Ovary (tissue), 9 donors: ENCODE measurements around the gene PROZ. TPM values are rescaled to one million over a fixed set of nuclear protein-coding genes. Genes with fewer than 3 reads are reported as not detected.
A peak's percentile ranks its signal among the peaks of the same experiment; 100 is the strongest.

ENCODE experiments used
- DNase-seq, 5 donors: peaks; one replicate each; pipeline ENCODE4 v3.0.0-alpha.2; 2019 to 2020
- H3K27ac ChIP-seq, 2 donors: fragments of 200-600 bp; one replicate each; pipeline versions ENCODE4 v1.5.1 to v1.8.0; 2019 to 2022
- H3K27me3 ChIP-seq: fragments of 200-600 bp; one replicate; pipeline ENCODE4 v1.8.0; 2022
- H3K36me3 ChIP-seq: fragments of 200-600 bp; sonication (generic); one replicate; pipeline ENCODE4 v1.5.1; 2019
- H3K4me1 ChIP-seq: one replicate; pipeline ENCODE4 v1.8.1; 2013; ENCODE audit warnings: mild to moderate bottlenecking, moderate library complexity; ENCODE audit not compliant: insufficient read depth
- H3K4me3 ChIP-seq: fragments of 200-600 bp; sonication (generic); one replicate; pipeline ENCODE4 v1.5.1; 2017
- H3K9me3 ChIP-seq, 2 donors: fragments of 200-600 bp in 1 of 2; sonication (generic) in 1 of 2; one replicate each; pipeline versions ENCODE4 v1.5.1 to v1.8.1; 2013 to 2019; ENCODE audit warnings: mild to moderate bottlenecking in 1 of 2, moderate library complexity in 1 of 2
- EP300 ChIP-seq: sonication (generic); formaldehyde crosslinking; IDR thresholded peaks from one replicate; pipeline ENCODE4 v1.6.1; 2017; ENCODE audit warnings: antibody characterized with exemption
- POLR2A ChIP-seq: fragments of 450-650 bp; IDR thresholded peaks from one replicate; pipeline ENCODE4 v1.6.1; 2017; ENCODE audit warnings: antibody characterized with exemption, mild to moderate bottlenecking, moderate library complexity
- WGBS, 3 donors: extraction: QIAGEN DNeasy Blood & Tissue Kit in 1 of 3; methylation state at CpG; one replicate each; pipeline versions ENCODE4 v1.1.5 to v1.1.7; 2013 to 2017; 5-methylcytosine and 5-hydroxymethylcytosine counted together
- intact Hi-C, 4 donors: fragments of 100-400 bp; cut with DNase I; formaldehyde crosslinking; loops; one replicate each; pipeline versions ENCODE4 v1.11.0 to v1.15.1; 2022 to 2023
- polyA plus RNA-seq, 2 donors: library from polyadenylated mRNA; stranded (reverse); fragments of 200-250 nt in 1 of 2; fragments of 350-450 nt in 1 of 2; fragmentation: Illumina TruSeq in 1 of 2; extraction: RNeasy Lipid Tissue Mini Kit (QIAGEN cat#74804) in 1 of 2; gene quantifications; one replicate each; pipeline ENCODE4 v1.2.3, GENCODE V29; 2013 to 2014
- total RNA-seq, 7 donors: library from RNA; depleted of rRNA in 2 of 7; stranded (reverse); fragments of >200 nt in 2 of 7; fragmentation: NEBNext Ultra II Directional in 3 of 7; extraction: Animal tissue kit (Norgen Biotek cat#: 25700) in 3 of 7; gene quantifications; one replicate each; pipeline versions ENCODE4 v1.1.0 to v1.2.4, GENCODE V29; 2016 to 2023
- TF ChIP-seq, protein P1 (sequence below), 3 donors: fragments of 450-650 bp in 2 of 3; fragments of 200-600 bp in 1 of 3; IDR thresholded peaks; one replicate each; pipeline versions ENCODE4 v1.5.1 to v1.8.0; 2016 to 2022; ENCODE audit warnings: antibody characterized with exemption in 3 of 3, mild to moderate bottlenecking in 1 of 3
- donor health status: DM: no; HTN: no; CAD: no; lungs with moderate emphysema.
- donor health status: DM: no; HTN: no; CAD: no.
- donor health status: Bipolar disorder and iron deficiency.
- donor health status: DM: yes; HTN: yes; CAD: no.
- donor health status: DM: no; HTN: no; CAD: no.
- donor health status: DM: yes; HTN: yes; CAD: no.

The PROZ gene
- total and polyA plus RNA-seq, 9 donors, result not detected

GRCh38 chr13:113118261-113119021 is 40.0 kb upstream of the PROZ start:
- no peaks in the 10 kb centered on the region for H3K36me3 ChIP-seq
- no peak overlapping the region for H3K27ac ChIP-seq
- H3K9me3 ChIP-seq, result no peaks in the 10 kb centered on the region
- DNase-seq, result peak in 2 of 5 donors; percentile 12 to 18
- TF ChIP-seq, protein P1, sequence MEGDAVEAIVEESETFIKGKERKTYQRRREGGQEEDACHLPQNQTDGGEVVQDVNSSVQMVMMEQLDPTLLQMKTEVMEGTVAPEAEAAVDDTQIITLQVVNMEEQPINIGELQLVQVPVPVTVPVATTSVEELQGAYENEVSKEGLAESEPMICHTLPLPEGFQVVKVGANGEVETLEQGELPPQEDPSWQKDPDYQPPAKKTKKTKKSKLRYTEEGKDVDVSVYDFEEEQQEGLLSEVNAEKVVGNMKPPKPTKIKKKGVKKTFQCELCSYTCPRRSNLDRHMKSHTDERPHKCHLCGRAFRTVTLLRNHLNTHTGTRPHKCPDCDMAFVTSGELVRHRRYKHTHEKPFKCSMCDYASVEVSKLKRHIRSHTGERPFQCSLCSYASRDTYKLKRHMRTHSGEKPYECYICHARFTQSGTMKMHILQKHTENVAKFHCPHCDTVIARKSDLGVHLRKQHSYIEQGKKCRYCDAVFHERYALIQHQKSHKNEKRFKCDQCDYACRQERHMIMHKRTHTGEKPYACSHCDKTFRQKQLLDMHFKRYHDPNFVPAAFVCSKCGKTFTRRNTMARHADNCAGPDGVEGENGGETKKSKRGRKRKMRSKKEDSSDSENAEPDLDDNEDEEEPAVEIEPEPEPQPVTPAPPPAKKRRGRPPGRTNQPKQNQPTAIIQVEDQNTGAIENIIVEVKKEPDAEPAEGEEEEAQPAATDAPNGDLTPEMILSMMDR (IDR thresholded peaks at IDR 0.05), result no peak
- TF ChIP-seq EP300 (no peak), POLR2A (no peak)
- no peaks in the 10 kb centered on the region for H3K27me3 ChIP-seq
- no peak overlapping the region for H3K4me3 ChIP-seq
- peaks cover 6% of the 10 kb centered on the region for H3K4me1 ChIP-seq
- intact Hi-C loops, result no loop called here
- 85 to 90% (median 89%) methylated on average over 42 of the region's 42 CpGs for WGBS, 3 donors

DNA sequence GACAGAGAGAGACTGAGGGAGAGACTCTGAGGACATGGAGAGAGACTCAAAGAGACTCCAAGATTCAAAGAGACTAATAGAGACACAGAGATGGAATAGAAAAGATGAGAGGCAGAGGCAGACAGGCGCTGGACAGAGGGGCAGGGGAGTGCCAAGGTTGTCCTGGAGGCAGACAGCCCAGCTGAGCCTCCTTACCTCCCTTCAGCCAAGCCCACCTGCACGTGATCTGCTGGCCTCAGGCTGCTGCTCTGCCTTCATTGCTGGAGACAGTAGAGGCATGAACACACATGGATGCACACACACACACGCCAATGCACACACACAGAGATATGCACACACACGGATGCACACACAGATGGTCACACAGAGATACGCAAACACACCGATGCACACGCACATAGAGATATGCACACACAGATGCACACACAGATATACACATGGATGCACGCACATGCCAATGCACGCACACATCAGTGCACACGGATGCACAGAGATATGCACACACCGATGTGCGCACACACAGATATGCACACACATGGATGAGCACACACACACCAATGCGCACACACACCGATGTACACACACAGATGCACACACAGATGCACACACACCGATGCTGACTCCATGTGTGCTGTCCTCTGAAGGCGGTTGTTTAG is 39.2 kb upstream of the PROZ start:
- no peak overlapping the region for H3K4me3 ChIP-seq
- intact Hi-C loops, result no loop called here
- peaks cover 8% of the 10 kb centered on the region for H3K4me1 ChIP-seq
- no peak overlapping the region for H3K27ac ChIP-seq
- TF ChIP-seq EP300 (no peak), POLR2A (no peak)
- TF ChIP-seq, protein P1 (IDR thresholded peaks at IDR 0.05), result no peak
- H3K36me3 ChIP-seq, result no peaks in the 10 kb centered on the region
- H3K27me3 ChIP-seq, result no peaks in the 10 kb centered on the region
- no peaks in the 10 kb centered on the region for H3K9me3 ChIP-seq
- DNase-seq, result peak in 1 of 5 donors; percentile 8
- 83 to 89% (median 86%) methylated on average over 16 of the region's 16 CpGs for WGBS, 3 donors

DNA sequence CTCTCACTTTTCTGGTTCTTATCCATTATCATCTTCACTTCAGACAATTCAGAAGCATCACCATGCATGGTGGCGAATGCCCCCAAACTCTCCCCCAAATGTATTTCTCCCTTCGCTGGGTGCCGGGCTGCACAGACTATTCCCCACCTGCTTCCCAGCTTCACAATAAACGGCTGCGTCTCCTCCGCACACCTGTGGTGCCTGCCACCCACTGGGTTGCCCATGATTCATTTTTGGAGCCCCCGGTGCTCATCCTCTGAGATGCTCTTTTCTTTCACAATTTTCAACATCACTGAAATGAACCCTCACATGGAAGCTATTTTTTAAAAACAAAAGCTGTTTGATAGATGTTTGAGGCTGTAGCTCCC is 38.6 kb upstream of the PROZ start:
- TF ChIP-seq, protein P1 (IDR thresholded peaks at IDR 0.05), result no peak
- TF ChIP-seq POLR2A (no peak), EP300 (no peak)
- intact Hi-C loops, result no loop called here

DNA sequence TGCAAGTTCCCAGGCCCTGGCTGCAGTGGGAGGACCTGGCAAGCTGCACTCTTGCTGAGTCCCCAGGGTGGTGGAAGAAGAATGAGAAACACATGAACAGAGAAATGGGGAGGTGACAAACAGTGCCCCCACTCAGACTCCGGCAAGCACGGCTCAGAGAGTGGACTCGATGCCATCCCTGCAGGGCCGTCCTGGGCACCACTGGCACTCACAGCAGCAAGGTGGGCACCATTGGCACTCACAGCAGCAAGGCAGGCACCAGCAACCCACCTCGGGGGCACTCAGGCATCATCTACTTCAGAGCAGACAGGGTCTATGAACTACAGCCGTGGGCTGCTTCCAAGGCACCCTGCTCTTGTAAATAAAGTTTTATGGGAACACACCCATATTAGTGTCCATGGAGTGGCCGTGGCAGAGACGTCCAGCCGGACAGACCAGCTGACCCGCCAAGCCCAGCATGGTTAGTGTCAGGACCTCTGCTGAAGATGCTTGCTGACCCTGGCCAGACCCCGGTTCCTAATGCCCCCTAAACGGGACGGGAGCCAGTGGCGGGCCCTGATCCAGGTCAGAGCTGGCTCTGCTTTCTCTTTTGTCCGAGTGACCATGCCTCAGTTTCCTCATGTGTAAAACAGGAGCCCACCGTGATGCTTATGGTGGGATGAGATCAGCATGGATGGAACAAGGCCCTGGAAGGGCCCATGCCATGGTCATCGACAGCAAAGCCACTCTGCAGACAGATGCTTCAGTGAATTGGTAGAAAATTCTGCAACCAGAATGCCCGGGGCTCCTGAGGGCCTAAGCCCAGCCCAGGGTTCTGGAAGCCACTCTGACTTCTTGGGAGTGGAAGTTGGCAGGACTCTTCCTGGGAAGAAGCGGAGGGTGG is 37.9 kb upstream of the PROZ start:
- no peak for TF ChIP-seq EP300
- TF ChIP-seq POLR2A, result no peak
- TF ChIP-seq, protein P1 (IDR thresholded peaks at IDR 0.05), result no peak
- 79 to 90% (median 83%) methylated on average over 18 to 19 of the region's 19 CpGs for WGBS, 3 donors
- Histone ChIP-seq H3K9me3 (no peaks in the 10 kb centered on the region), H3K27ac (no peak overlapping the region), H3K27me3 (no peaks in the 10 kb centered on the region), H3K4me1 (peaks cover 8% of the 10 kb centered on the region), H3K4me3 (no peak overlapping the region), H3K36me3 (no peaks in the 10 kb centered on the region)
- intact Hi-C loops, result no loop called here
- DNase-seq, result peak in 1 of 5 donors; percentile 13

More for the DNA sequence above, 38.6 kb upstream of the PROZ start:
- Histone ChIP-seq H3K9me3 (no peaks in the 10 kb centered on the region), H3K4me3 (no peak overlapping the region), H3K4me1 (peaks cover 8% of the 10 kb centered on the region), H3K27me3 (no peaks in the 10 kb centered on the region), H3K36me3 (no peaks in the 10 kb centered on the region), H3K27ac (no peak overlapping the region)
- DNase-seq, result no peak
- 79 to 88% (median 83%) methylated on average over 7 of the region's 7 CpGs for WGBS, 3 donors
